GM18507 (cell line): ENCODE results near the gene PPP1R13B.

ENCODE experiments used
- DNase-seq: peaks from one replicate; pipeline ENCODE4 v3.0.0; 2011; ENCODE audit warnings: low read depth; ENCODE audit not compliant: insufficient read length; ENCODE audit errors: extremely low spot score
- FAIRE-seq: peaks from 2 replicates; lab custom pipeline; 2011; peaks lifted over from hg19 to GRCh38; lab: Jason Lieb, UNC

Gene PPP1R13B

DNA sequence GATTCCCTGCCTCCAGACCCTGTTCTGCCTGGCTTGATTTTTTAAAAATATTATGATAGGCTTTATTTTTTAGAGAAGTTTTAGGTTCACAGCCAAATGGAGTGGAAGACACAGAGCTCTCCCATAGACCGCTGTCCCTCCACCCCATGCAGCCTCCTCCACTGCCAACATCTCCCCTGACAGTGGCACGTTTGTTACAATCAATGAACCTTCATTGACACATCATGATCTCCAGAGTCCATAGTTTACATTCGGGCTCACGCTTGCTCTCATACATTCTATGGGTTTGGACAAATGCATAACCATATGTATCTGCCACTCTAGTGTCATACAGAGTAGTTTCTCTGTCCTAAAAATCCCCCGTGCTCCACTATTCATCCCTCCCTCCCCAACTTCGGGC is 15.9 kb upstream of the PPP1R13B start:
- FAIRE-seq = no peak
- no peak for DNase-seq

DNA sequence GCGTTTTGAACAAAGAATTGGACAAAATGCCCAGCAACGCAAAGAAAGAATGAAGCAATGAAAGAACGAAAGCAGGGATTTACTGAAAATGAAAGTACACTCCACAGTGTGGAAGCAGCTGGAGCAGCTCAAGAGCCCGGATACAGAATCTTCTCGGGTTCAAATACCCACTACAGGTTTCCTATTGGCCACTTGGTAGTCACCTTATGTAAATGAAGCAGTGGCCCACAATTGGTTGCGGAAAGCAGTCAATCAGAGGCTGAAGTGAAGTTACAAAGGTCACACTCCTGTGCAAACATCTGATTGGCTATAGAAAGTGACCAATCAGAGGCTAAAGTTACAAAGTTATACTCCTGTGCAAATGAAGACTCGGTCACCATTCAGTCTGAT is 15.0 kb upstream of the PPP1R13B start:
- DNase-seq = no peak
- no peak for FAIRE-seq

DNA sequence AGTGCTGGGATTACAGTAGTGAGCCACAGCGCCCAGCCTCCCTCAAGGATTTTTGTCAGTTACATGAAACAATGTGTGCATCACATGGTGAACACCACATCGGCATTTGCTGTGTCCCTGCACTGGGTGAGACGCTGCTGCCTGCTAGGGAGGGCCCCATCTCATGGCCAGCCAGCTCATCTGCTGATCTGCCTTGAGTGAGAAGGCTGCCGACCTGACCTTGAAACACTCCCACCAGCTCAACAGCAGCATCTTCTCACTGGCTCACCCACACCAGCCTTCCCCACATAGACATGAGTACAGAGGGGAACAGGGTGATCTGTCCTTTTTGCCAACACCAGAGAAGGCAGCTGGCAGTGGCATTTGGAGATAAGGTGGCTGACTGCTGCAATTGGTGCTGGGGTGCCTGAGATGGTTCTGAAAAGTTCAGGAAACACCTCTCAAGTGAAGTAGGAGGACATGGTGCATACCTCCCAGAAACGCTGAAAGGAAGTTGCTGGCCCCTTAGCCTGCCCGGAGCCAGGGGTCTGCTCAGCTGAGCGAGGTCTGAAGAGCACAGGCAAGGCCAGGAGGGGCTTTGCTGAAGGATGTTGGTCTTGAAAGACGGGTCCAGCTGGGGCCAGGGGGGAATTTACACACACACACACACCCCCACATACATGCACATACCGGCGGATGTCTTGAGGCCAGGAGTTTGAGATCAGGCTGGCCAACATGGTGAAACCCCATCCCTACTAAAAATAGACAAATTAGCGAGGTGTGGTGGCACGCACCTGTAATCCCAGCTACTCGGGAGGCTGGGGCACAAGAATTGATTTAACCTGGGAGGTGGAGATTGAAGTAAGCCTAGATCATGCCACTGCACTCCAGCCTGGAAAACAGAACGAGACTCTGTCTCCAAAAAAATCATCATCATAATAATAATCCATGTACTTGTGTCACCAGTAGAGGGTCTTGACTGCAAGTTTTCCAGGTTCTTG is 14.3 kb upstream of the PPP1R13B start:
- no peak for DNase-seq
- no peak for FAIRE-seq

DNA sequence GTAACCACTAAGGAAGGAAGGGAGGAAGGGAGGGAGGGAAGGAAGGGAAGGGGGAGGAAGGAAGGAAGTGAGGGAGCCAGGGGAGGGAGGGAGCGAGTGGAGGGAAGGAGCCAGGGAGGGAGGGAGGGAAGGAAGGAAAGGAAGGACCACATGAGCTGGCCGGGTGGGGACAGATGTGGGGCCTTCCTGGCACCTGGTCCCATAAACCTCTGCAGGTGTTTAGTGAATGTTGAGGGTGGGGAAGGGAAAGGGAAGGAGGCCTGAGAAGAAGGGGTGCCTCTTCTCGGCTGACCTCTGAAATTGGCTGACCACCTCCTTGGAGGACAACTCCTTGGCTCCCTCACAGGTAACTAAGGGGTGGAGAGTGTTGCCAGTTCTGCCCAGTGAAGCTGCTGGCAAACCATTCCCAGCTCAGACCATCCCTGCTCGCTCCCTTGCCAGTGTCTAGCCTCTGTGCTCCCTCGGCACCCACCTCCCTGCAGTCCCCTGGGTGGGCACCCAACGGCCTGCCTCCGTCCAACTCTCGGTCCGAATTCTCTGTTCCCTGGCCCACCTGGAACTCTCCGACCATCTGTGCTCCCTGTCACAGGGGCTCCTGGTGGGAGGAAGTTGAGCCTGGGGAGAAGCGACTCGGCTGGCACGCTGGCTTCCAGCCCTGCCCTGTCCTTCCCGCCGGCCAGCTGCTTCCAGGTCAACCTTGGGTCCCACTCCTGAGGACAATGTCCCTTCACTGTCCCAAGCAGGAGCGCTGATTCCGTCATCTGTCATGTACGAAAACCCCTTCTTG is 12.2 kb upstream of the PPP1R13B start:
- DNase-seq = no peak

GRCh38 chr14:103858063-103858781 is 10.8 kb upstream of the PPP1R13B start:
- no peak for FAIRE-seq
- no peak for DNase-seq

More for the DNA sequence above, 12.2 kb upstream of the PPP1R13B start:
- no peak for FAIRE-seq

GRCh38 chr14:103857256-103857655 is 9.9 kb upstream of the PPP1R13B start:
- FAIRE-seq = no peak
- DNase-seq = no peak

GRCh38 chr14:103856607-103857006 is 9.2 kb upstream of the PPP1R13B start:
- FAIRE-seq (no peak), DNase-seq (no peak)

GRCh38 chr14:103856105-103856504 is 8.7 kb upstream of the PPP1R13B start:
- FAIRE-seq (no peak), DNase-seq (no peak)

DNA sequence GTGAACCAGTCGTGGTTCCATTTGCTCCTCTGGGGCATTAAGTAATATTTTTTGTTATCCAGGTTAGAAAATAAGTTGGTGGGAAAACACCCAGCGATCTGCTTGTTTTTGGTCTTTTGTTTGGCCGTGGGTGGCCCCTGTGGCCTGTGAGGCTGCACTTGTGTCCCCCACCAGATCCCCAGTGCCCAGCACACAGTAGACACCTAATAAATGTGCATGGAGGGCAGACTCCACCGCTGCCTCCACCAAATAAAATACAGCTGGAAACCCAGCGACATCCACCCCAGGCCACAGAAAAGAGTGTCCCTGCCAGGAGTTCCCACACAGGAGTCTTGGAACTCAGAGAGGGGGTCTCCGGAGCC is 8.3 kb upstream of the PPP1R13B start:
- DNase-seq (no peak), FAIRE-seq (no peak)

- DNase-seq (no peak), FAIRE-seq (no peak)
These were observed 7.7 kb upstream of the PPP1R13B start for GRCh38 chr14:103854822-103855733.

DNA sequence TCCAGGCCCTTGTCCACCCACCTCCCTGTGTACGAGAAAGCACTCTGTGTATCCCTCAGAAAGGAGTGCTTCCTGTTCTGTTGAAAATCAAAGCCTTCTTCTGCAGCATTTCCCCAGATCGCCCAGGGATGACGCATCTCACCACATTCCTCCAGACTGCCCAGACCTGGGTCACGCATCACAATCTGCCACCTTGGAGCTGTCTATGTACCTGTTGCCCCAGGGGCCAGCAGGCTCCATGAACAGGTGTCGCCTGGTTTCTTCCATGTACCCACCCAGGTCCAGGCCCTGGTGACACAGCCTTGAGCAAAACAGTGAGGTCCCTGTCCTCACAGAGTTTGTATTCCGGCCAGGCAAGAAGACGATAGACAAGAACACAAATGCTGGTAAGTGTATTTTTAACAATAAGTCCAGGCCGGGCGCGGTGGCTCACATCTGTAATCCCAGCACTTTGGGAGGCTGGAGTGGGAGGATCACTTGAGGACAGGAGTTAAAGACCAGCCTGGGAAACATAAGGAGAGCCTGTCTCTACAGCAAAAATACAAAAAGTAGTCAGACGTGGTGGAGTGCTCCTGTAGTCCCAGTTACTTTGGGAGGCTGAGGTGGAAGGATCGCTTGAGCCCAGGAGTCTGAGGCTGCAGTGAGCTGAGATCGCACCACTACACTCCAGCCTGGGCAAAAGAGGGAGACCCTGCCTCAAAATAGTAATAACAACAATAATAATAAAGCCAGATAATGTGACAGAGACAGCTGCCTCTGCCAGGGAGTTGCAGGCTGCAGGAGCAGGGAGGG is 6.8 kb upstream of the PPP1R13B start:
- no peak for DNase-seq
- no peak for FAIRE-seq

GRCh38 chr14:103849151-103849886 is 1.9 kb upstream of the PPP1R13B start:
- FAIRE-seq = no peak
- no peak for DNase-seq

- no peak for FAIRE-seq
These were observed 1.1 kb upstream of the PPP1R13B start for GRCh38 chr14:103848175-103849077.

DNA sequence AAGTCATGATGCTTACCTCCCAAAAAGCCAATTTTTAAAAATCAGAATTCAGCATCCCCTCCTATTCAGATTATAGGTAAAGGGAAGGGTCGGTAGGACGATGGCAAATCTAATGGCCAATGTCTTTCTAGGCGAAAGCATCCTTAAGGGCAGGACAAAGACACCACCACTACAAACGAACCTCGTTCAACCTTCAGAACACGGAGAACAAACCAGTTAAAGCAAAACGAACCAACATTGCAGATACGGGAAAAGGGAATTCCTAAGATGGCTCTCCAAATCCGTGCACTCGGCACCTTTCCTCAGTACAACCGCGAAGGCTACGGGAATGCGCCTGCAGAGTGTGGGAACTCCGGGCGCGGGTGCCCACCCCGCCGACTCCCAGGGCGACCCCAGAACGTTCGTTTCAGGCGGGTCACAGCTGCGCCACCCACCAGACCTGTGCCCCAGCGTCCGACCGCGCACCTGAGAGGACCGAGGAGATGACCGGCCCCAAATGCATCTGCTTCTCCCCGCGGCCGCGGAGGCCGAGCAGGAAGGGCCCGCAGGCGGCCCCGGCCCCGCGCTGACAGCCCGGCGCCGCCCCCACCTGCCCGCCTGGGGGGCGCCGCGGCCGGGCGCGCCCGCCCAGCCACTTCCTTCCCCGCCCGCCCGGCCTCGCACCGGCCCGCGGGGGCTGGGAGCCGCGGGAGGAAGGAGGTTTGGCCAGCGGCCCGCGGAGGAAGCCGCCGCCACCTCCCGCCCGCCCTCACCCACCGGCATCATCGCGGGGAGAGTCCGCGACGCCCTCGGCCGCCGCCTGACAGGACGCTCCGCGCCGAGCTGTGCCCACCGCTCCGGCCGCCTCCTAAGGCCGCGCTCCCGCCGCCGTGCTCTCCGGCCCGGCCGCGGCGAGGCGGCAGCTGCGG is 578 bp downstream of the PPP1R13B start:
- FAIRE-seq (no peak), DNase-seq (no peak)

More at GRCh38 chr14:103848175-103849077, 1.1 kb upstream of the PPP1R13B start:
- DNase-seq = no peak

DNA sequence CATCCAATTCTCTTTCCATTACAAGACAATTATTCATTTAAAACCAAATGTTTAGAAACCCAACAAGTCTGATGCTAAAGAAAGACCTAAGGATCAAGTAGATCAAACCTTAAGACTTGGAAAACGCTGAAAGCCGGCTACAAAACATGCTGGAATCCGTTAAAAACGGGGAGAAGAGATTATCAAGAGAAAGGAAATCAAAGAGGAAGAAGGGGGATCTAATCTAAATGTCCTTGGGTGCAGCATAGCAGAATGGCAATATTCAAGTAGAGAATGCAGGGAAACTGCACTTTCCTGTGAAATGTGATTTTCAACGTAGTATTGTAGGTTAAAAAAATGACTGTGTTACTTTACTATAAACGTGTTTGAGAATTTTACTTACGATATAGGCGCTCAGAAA is 1.3 kb downstream of the PPP1R13B start:
- DNase-seq (no peak), FAIRE-seq (no peak)

DNA sequence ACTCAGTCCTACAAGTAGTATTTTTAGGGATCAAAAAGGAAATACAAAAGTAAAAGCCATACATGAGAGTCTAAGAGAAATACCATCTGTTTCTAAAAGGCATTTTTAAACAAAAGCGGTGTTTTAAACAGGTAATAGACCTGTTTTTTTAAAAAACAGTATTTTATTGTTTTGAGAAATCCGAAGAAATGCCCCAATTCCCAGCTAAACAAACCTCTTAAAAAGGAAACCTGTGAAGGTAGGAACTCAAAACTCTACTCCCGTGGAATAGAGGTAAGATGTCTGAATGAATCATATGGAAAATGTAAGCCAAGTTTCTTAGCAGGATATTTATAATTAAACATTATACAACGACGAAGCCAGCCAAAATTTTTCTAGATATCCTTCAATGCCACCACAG is 2.0 kb downstream of the PPP1R13B start:
- DNase-seq = no peak
- FAIRE-seq = no peak
